HG02763 (cell line): Measurements from ENCODE around the gene FAM98A.

ENCODE experiments used
- ATAC-seq: cut with Tn5 transposase; IDR thresholded peaks from one replicate; pipeline ENCODE4 v1.9.1; 2021; ENCODE audit warnings: mild to moderate bottlenecking, moderate library complexity; ENCODE audit not compliant: unreplicated experiment

The FAM98A gene

GRCh38 chr2:33598561-33599174 is 431 bp downstream of the FAM98A start:
- ATAC-seq, result peak; percentile 40

- no peak for ATAC-seq
Measured at GRCh38 chr2:33597026-33597425, 2.1 kb downstream of the FAM98A start.

- no peak for ATAC-seq
Measured at GRCh38 chr2:33595385-33595784, 3.7 kb downstream of the FAM98A start.

GRCh38 chr2:33589444-33589843 is 9.7 kb downstream of the FAM98A start:
- no peak for ATAC-seq

- ATAC-seq, result no peak
Measured at GRCh38 chr2:33588232-33588631, 10.9 kb downstream of the FAM98A start.

GRCh38 chr2:33586766-33587165 is 12.3 kb downstream of the FAM98A start:
- ATAC-seq, result no peak

GRCh38 chr2:33583194-33583938 is 15.7 kb downstream of the FAM98A start:
- ATAC-seq, result no peak

GRCh38 chr2:33581872-33582271 is 17.2 kb downstream of the FAM98A start:
- ATAC-seq, result no peak

GRCh38 chr2:33579227-33579626 is 19.9 kb downstream of the FAM98A start:
- no peak for ATAC-seq

GRCh38 chr2:33577668-33578067 is 21.4 kb downstream of the FAM98A start:
- no peak for ATAC-seq

- no peak for ATAC-seq
Measured at GRCh38 chr2:33577084-33577483, 22.0 kb downstream of the FAM98A start.

- no peak for ATAC-seq
Measured at GRCh38 chr2:33573657-33574056, 25.4 kb downstream of the FAM98A start.

- no peak for ATAC-seq
Measured at GRCh38 chr2:33570681-33571080, 28.4 kb downstream of the FAM98A start.

- ATAC-seq, result no peak
Measured at GRCh38 chr2:33561872-33562271, 37.2 kb downstream of the FAM98A start.

- ATAC-seq, result no peak
Measured at GRCh38 chr2:33560017-33560416, 39.1 kb downstream of the FAM98A start.

- ATAC-seq, result no peak
Measured at GRCh38 chr2:33559328-33559727, 39.8 kb downstream of the FAM98A start.

GRCh38 chr2:33555681-33556080 is 43.4 kb downstream of the FAM98A start:
- ATAC-seq, result no peak

- no peak for ATAC-seq
Measured at GRCh38 chr2:33552758-33553461, 46.2 kb downstream of the FAM98A start.

- no peak for ATAC-seq
Measured at GRCh38 chr2:33550206-33550605, 48.9 kb downstream of the FAM98A start.

- ATAC-seq, result no peak
Measured at GRCh38 chr2:33541243-33541642, 57.9 kb downstream of the FAM98A start.

- no peak for ATAC-seq
Measured at GRCh38 chr2:33535421-33535820, 63.7 kb downstream of the FAM98A start.
